Right lobe of liver (tissue), 6 donors: ENCODE results near the gene HFM1. TPM values are rescaled to one million over a fixed set of nuclear protein-coding genes. Genes with fewer than 3 reads are reported as not detected.
A peak's percentile ranks its signal among the peaks of the same experiment; 100 is the strongest.
"Not testable (repeated sequence)": the region's sequence is repeated elsewhere in the genome, so short reads cannot be mapped to it uniquely, and the experiment has no call there.

Source experiments
- ATAC-seq, 4 donors: fragments of 200-7000 bp; cut with Tn5 transposase; one replicate each; pipeline ENCODE4 v1.9.1; 2020; ENCODE audit warnings: mild to moderate bottlenecking in 4 of 4, moderate library complexity in 4 of 4
- DNase-seq, 3 donors: peaks; one replicate each; pipeline ENCODE4 v3.0.0-alpha.2; 2020
- H3K27ac ChIP-seq, 3 donors: fragments of 200-600 bp; one replicate each; pipeline ENCODE4 v1.8.0; 2022
- H3K27me3 ChIP-seq, 2 donors: fragments of 200-600 bp; one replicate each; pipeline ENCODE4 v1.8.0; 2022
- H3K36me3 ChIP-seq, 4 donors: fragments of 200-600 bp; sonication (generic) in 1 of 4; one replicate each; pipeline versions ENCODE4 v1.5.1 to v1.8.0; 2017 to 2022; ENCODE audit warnings: control low read depth in 1 of 4
- H3K4me1 ChIP-seq, 4 donors: fragments of 200-600 bp; sonication (generic) in 1 of 4; one replicate each; pipeline versions ENCODE4 v1.5.1 to v1.8.0; 2017 to 2022; ENCODE audit warnings: control low read depth in 1 of 4
- H3K4me3 ChIP-seq, 3 donors: fragments of 200-600 bp; one replicate each; pipeline ENCODE4 v1.8.0; 2022
- H3K9me3 ChIP-seq, 4 donors: fragments of 200-600 bp; sonication (generic) in 1 of 4; one replicate each; pipeline versions ENCODE4 v1.5.1 to v1.8.0; 2017 to 2022; ENCODE audit warnings: control low read depth in 1 of 4
- POLR2A ChIP-seq: fragments of 450-650 bp; IDR thresholded peaks from one replicate; pipeline ENCODE4 v1.6.1; 2017; ENCODE audit warnings: antibody characterized with exemption, mild to moderate bottlenecking
- WGBS: methylation state at CpG from one replicate; pipeline ENCODE4 v1.1.6; 2018; ENCODE audit warnings: low coverage, low lambda C conversion rate; ENCODE audit not compliant: insufficient coverage; ENCODE audit errors: missing lambda C conversion rate; 5-methylcytosine and 5-hydroxymethylcytosine counted together
- intact Hi-C, 2 donors: fragments of 100-400 bp; cut with DNase I; formaldehyde crosslinking; loops; one replicate each; pipeline versions ENCODE4 v1.11.2 to v1.14.1; 2022
- total RNA-seq, 6 experiments: library from RNA; depleted of rRNA in 2 of 6; stranded (reverse); fragments of >200 nt in 2 of 6; fragmentation: NEBNext Ultra II Directional in 3 of 6; extraction: Animal tissue kit (Norgen Biotek cat#: 25700) in 3 of 6; gene quantifications; one replicate each; pipeline versions ENCODE4 v1.1.0 to v1.2.4, GENCODE V29; 2016 to 2023
- TF ChIP-seq, protein P1 (sequence below), 4 donors: fragments of 200-600 bp in 3 of 4; fragments of 450-650 bp in 1 of 4; IDR thresholded peaks; one replicate each; pipeline versions ENCODE4 v1.5.1 to v1.8.0; 2016 to 2022; ENCODE audit warnings: antibody characterized with exemption in 4 of 4, mild to moderate bottlenecking in 2 of 4
- donor health status: DM: no; HTN: yes; CAD: no.
- donor health status: DM: no; HTN: no; CAD: no.
- donor health status: DM: no; HTN: no; CAD: no.
- donor health status: DM: no; HTN: yes; CAD: no.
- donor health status: DM: no; HTN: yes; CAD: no.

The HFM1 gene
- total RNA-seq, 6 experiments from 2014 or later: 0.07 to 0.35 TPM; not detected in 4

DNA sequence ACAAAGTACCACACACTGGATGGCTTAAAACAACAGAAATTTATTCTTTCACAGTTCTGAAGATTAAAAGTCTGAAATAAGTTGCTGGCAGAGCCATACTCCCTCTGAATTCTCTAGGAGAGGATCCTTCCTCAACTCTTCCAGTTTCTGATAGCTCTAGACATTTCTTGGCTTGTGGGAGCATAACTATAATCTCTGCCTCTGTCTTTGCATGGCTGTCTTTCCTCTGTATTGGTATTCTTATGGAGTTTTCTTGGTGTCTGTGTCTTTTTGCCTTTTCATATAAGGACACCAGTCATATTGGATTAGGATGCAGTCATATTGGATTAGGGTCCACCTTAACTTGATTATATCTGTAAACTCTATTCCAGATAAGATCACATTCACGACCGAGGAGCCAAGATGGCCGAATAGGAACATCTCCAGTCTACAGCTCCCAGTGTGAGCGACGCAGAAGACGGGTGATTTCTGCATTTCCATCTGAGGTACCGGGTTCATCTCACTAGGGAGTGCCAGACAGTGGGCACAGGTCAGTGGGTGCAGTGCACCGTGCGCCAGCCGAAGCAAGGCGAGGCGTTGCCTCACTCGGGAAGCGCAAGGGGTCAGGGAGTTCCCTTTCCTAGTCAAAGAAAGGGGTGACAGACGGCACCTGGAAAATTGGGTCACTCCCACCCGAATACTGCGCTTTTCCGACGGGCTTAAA, 118.2 kb downstream of the HFM1 start:
- not testable (repeated sequence) for H3K4me1 ChIP-seq, H3K9me3 ChIP-seq, H3K27me3 ChIP-seq, H3K27ac ChIP-seq, H3K36me3 ChIP-seq, DNase-seq, ATAC-seq, H3K4me3 ChIP-seq
- intact Hi-C loops: loop anchor here in 1 of 2 donors (10.0 kb wide), 1 partner anchor 122 kb away; no protein-coding TSS in a partner anchor
- WGBS: 93% methylated on average over 5 of the region's 19 CpGs

DNA sequence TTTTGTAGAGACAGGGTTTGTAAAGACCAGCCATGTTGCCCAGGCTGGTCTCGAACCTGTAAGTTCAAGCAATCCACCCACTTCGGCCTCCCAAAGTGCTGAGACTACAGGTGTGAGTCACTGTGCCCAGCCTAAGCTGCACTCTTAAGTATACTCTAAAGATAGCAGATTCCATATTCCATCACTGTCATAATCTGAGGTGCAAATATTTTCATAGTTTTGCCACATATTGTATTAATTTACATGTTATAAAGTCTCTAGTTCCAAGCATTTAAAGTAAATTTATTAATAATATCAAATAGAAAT, 121.3 kb downstream of the HFM1 start:
- WGBS: 80% methylated on average over 1 of the region's 2 CpGs

DNA sequence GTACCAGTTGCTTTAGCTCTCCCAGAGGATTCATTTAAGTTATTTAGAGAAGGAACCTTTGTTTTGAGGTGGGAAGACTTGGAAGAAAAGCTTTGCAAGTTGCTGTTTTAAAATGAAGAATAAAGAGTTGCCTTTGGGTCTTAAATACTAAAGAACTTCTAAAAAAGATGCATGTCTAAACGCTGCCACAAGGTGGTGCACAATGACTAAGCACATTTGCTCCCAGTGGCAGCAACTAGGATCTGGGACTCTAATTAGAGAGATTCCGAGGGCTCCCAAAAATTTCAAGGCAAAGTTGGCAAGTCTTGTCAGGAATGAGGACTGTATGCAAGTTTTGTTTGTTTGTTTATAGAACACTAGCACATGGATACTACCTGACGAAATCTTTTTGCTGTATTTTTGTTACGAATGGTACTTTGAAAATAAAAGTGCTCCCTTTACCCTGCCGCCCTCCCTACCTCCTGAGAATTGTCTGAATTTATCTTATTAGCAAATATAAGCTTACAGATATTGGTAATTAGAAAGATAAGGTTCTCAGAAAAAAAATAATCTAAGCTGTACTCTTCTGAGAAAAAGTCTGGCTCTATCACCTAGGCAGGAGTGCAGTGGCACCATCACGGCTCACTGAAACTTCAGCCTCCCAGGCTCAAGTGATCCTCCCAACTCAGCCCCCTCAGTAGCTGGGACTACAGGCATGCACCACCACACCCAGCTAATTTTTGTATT, 121.8 kb downstream of the HFM1 start:
- peak in 1 of 3 donors; percentile 57 for DNase-seq
- Histone ChIP-seq H3K9me3 (no peaks in the 10 kb centered on the region), H3K27me3 (no peaks in the 10 kb centered on the region), H3K27ac (no peak overlapping the region), H3K36me3 (no peaks in the 10 kb centered on the region), H3K4me1 (no peaks in the 10 kb centered on the region), H3K4me3 (peak overlapping the region in 1 of 3 donors; percentile 3)
- 31% methylated on average over 6 of the region's 6 CpGs for WGBS
- peak; percentile 91 to 97 (median 96) for ATAC-seq
- TF ChIP-seq, protein P1, sequence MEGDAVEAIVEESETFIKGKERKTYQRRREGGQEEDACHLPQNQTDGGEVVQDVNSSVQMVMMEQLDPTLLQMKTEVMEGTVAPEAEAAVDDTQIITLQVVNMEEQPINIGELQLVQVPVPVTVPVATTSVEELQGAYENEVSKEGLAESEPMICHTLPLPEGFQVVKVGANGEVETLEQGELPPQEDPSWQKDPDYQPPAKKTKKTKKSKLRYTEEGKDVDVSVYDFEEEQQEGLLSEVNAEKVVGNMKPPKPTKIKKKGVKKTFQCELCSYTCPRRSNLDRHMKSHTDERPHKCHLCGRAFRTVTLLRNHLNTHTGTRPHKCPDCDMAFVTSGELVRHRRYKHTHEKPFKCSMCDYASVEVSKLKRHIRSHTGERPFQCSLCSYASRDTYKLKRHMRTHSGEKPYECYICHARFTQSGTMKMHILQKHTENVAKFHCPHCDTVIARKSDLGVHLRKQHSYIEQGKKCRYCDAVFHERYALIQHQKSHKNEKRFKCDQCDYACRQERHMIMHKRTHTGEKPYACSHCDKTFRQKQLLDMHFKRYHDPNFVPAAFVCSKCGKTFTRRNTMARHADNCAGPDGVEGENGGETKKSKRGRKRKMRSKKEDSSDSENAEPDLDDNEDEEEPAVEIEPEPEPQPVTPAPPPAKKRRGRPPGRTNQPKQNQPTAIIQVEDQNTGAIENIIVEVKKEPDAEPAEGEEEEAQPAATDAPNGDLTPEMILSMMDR (IDR thresholded peaks at IDR 0.05): peak; percentile 72 to 86 (median 80)
- no peak for TF ChIP-seq POLR2A
- intact Hi-C loops: loop anchor here in 1 of 2 donors (10.0 kb wide), 1 partner anchor 118 kb away; no protein-coding TSS in a partner anchor

More for the DNA sequence above, 121.3 kb downstream of the HFM1 start:
- Histone ChIP-seq H3K36me3 (no peaks in the 10 kb centered on the region), H3K27ac (no peak overlapping the region), H3K4me1 (no peaks in the 10 kb centered on the region), H3K27me3 (no peaks in the 10 kb centered on the region), H3K9me3 (no peaks in the 10 kb centered on the region), H3K4me3 (no peak overlapping the region)
- no peak for TF ChIP-seq POLR2A
- TF ChIP-seq, protein P1 (IDR thresholded peaks at IDR 0.05): no peak
- peak in 1 of 4 donors; percentile 26 for ATAC-seq
- intact Hi-C loops: loop anchor here in 1 of 2 donors (10.0 kb wide), 1 partner anchor 119 kb away; no protein-coding TSS in a partner anchor
- no peak for DNase-seq

DNA sequence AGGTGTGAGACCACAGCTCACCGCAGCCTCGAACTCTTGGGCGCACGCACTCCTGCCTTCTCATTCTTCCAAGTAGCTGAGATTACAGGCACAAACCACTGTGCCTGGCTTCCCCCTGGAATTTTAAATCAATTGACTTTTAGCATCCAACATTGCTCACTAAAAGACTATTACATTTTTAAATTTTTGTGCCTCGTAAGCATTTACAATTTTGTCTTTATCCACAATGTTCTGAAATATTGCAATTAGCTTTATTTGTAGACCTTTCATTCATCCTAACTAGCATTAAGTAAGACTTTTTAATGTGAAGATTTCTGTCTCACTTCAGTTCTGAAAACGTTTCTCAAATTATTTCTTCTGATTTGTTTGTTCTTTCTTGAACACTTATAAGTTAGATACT, 122.9 kb downstream of the HFM1 start:
- no peaks in the 10 kb centered on the region for H3K27me3 ChIP-seq
- no peaks in the 10 kb centered on the region for H3K36me3 ChIP-seq
- no peak for TF ChIP-seq POLR2A
- TF ChIP-seq, protein P1 (IDR thresholded peaks at IDR 0.05): no peak
- no peaks in the 10 kb centered on the region for H3K4me1 ChIP-seq
- no peak overlapping the region for H3K4me3 ChIP-seq
- H3K9me3 ChIP-seq: no peaks in the 10 kb centered on the region
- ATAC-seq (no peak), DNase-seq (no peak)
- no peak overlapping the region for H3K27ac ChIP-seq
- 53% methylated on average over 6 of the region's 6 CpGs for WGBS
- intact Hi-C loops: loop anchor here in 1 of 2 donors (10.0 kb wide), 1 partner anchor 117 kb away; no protein-coding TSS in a partner anchor

DNA sequence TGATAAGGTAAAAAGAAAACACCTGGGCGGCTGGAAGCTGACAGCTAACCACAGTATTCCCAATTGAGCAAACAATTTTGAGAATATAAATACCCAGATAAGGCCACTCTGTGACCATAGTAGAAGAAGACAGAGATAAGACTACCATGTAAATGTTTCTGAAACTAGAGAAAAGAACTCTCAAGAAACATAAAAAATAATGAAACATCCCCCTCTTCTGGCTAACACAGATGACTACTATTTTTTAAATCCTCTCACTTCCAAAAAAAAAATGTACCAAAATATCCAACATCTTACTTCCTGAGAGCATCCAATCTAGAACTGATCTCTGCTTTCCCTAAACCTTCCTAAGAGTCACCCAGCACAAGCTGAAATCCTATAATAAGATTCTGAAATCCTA, 125.9 kb downstream of the HFM1 start:
- ATAC-seq: peak in 2 of 4 donors; percentile 28 to 40
- 29% methylated on average over 1 of the region's 1 CpG for WGBS

More for the DNA sequence above, 125.9 kb downstream of the HFM1 start:
- H3K27me3 ChIP-seq: no peaks in the 10 kb centered on the region
- no peak overlapping the region for H3K27ac ChIP-seq
- H3K36me3 ChIP-seq: no peaks in the 10 kb centered on the region
- DNase-seq: no peak
- no peaks in the 10 kb centered on the region for H3K4me1 ChIP-seq
- no peaks in the 10 kb centered on the region for H3K9me3 ChIP-seq
- intact Hi-C loops: no loop called here
- H3K4me3 ChIP-seq: no peak overlapping the region
- TF ChIP-seq, protein P1 (IDR thresholded peaks at IDR 0.05): peak; percentile 17 to 41 (median 29)
- TF ChIP-seq POLR2A: no peak
